ENCODE results near the gene DSE.
"Not testable (repeated sequence)": the region's sequence is repeated elsewhere in the genome, so short reads cannot be mapped to it uniquely, and the experiment has no call there.

DSE gene

GRCh38 chr6:116370760-116371119 lies at the start of gene DSE:
Gene DSE (plus strand): TSS chr6:116370947. CDS start chr6:116399251, 28,304 bp downstream.
- peak; percentile 62 for DNase-seq

- DNase-seq = not testable (repeated sequence)
Observed at GRCh38 chr6:116321933-116322332, 48.8 kb upstream of the DSE start.

- no peak for DNase-seq
Observed at GRCh38 chr6:116323863-116324262, 46.9 kb upstream of the DSE start.

- not testable (repeated sequence) for DNase-seq
Observed at GRCh38 chr6:116325634-116326132, 45.1 kb upstream of the DSE start.

GRCh38 chr6:116326181-116326671 lies 44.5 kb upstream of the DSE start:
- DNase-seq = no peak

- no peak for DNase-seq
Observed at GRCh38 chr6:116326996-116327395, 43.8 kb upstream of the DSE start.

GRCh38 chr6:116327803-116328527 lies 42.8 kb upstream of the DSE start:
- no peak for DNase-seq

GRCh38 chr6:116328528-116328903 lies 42.2 kb upstream of the DSE start:
- no peak for DNase-seq

GRCh38 chr6:116329156-116329555 lies 41.6 kb upstream of the DSE start:
- DNase-seq = no peak

- no peak for DNase-seq
Observed at GRCh38 chr6:116330511-116330910, 40.2 kb upstream of the DSE start.

GRCh38 chr6:116332096-116332495 lies 38.7 kb upstream of the DSE start:
- no peak for DNase-seq

GRCh38 chr6:116334638-116335409 lies 35.9 kb upstream of the DSE start:
- not testable (repeated sequence) for DNase-seq

GRCh38 chr6:116335612-116336215 lies 35.0 kb upstream of the DSE start:
- DNase-seq = no peak

GRCh38 chr6:116338943-116339342 lies 31.8 kb upstream of the DSE start:
- DNase-seq = no peak

- DNase-seq = not testable (repeated sequence)
Observed at GRCh38 chr6:116340625-116341024, 30.1 kb upstream of the DSE start.

- DNase-seq = no peak
Observed at GRCh38 chr6:116349216-116349615, 21.5 kb upstream of the DSE start.

- DNase-seq = no peak
Observed at GRCh38 chr6:116351101-116351500, 19.6 kb upstream of the DSE start.

GRCh38 chr6:116352515-116353471 lies 18.0 kb upstream of the DSE start:
- no peak for DNase-seq

- no peak for DNase-seq
Observed at GRCh38 chr6:116354236-116354635, 16.5 kb upstream of the DSE start.

- DNase-seq = no peak
Observed at GRCh38 chr6:116355796-116356195, 15.0 kb upstream of the DSE start.

- no peak for DNase-seq
Observed at GRCh38 chr6:116359131-116359530, 11.6 kb upstream of the DSE start.

GRCh38 chr6:116359835-116360234 lies 10.9 kb upstream of the DSE start:
- no peak for DNase-seq

Measured in 8988T (cell line).